Kidney epithelial cell (primary cell): ENCODE results near the gene EHMT2. TPM values are rescaled to one million over a fixed set of nuclear protein-coding genes. Genes with fewer than 3 reads are reported as not detected.
A peak's percentile ranks its signal among the peaks of the same experiment; 100 is the strongest.

ENCODE experiments used
- DNase-seq: peaks from one replicate; pipeline ENCODE4 v3.0.0-alpha.2; 2010; ENCODE audit warnings: low read depth
- H3K27me3 ChIP-seq: 2 replicates; pipeline ENCODE4 v1.6.0; 2011; ENCODE audit warnings: low read length; ENCODE audit not compliant: control insufficient read depth, insufficient read depth
- H3K36me3 ChIP-seq: 2 replicates; pipeline ENCODE4 v1.5.1; 2011; ENCODE audit warnings: low read length; ENCODE audit not compliant: control insufficient read depth, insufficient read depth
- H3K4me3 ChIP-seq: 2 replicates; pipeline ENCODE4 v1.5.1; 2011; ENCODE audit warnings: low read depth, mild to moderate bottlenecking, control low read depth, low read length
- total RNA-seq: library from RNA; depleted of rRNA; stranded (reverse); fragments of >200 nt; gene quantifications from 2 replicates; pipeline ENCODE4 v1.2.3, GENCODE V29; 2015
- TF ChIP-seq, protein P1 (sequence below): IDR thresholded peaks from 2 replicates; pipeline ENCODE4 v1.5.1; 2011; ENCODE audit warnings: mild to moderate bottlenecking, moderate library complexity, low read length, control low read depth, inconsistent platforms; ENCODE audit not compliant: insufficient read depth, poor library complexity, severe bottlenecking

EHMT2 gene
- total RNA-seq, 1 donor from 2014 or later = 59.3 TPM

DNA sequence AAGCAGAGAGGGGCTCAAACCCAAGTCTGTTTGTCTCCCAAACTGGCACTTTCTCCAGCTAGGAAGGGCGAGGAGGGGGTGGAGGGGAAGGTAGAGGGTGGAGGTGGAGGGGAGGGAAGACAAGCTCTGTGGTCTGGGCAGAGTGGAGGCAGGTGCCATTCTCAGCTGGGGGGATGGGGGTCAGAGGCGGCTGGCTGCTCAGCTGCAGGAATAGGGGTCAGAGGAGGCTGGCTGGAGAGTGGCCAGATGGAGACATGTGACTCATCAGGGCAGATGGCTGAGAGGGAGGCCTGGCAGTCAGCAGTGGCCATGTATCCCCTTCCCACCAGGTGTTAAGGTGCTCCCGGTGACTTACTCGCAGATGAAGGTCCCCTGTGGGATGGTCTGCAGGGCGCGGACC is 15.2 kb downstream of the EHMT2 start:
- TF ChIP-seq, protein P1, sequence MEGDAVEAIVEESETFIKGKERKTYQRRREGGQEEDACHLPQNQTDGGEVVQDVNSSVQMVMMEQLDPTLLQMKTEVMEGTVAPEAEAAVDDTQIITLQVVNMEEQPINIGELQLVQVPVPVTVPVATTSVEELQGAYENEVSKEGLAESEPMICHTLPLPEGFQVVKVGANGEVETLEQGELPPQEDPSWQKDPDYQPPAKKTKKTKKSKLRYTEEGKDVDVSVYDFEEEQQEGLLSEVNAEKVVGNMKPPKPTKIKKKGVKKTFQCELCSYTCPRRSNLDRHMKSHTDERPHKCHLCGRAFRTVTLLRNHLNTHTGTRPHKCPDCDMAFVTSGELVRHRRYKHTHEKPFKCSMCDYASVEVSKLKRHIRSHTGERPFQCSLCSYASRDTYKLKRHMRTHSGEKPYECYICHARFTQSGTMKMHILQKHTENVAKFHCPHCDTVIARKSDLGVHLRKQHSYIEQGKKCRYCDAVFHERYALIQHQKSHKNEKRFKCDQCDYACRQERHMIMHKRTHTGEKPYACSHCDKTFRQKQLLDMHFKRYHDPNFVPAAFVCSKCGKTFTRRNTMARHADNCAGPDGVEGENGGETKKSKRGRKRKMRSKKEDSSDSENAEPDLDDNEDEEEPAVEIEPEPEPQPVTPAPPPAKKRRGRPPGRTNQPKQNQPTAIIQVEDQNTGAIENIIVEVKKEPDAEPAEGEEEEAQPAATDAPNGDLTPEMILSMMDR = no peak
- DNase-seq = no peak
- H3K27me3 ChIP-seq = no peaks in the 10 kb centered on the region
- H3K4me3 ChIP-seq = no peak overlapping the region
- peaks cover 7% of the 10 kb centered on the region for H3K36me3 ChIP-seq

DNA sequence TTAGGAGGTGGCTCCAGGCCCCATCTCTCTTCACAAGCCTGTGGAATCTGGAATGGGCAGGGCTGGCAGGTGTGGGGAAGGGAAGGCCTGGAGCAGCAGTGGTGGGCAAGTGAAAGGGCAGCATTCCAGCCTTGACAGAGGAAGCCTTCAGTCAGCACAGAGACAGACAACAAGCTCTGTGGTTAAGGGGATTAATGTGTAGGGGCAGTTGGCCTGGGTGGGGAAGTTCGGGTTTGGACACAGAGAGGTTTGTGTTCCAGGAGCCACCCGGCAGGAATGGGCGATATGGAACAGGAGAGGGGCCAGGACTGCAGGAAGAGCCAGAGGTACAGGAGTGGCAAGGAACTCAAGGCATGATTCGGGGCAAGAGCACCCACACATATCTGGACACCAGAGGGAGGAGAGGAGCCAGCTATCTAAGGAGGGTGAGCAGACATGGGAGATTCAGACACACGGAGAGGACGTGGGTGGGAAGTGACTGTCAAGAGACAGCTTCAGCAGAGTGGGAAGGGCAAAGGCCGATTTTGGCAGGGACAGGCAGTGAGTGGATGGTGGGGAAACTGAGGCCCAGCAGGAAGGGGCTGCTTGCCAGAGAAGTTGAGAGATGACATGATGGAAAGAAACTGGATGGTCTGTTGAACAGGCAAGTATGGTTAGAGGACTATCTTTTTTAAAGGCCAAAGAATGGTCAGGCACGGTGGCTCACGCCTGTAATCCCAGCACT is 16.2 kb downstream of the EHMT2 start:
- peaks cover 5% of the 10 kb centered on the region for H3K36me3 ChIP-seq
- TF ChIP-seq, protein P1 = no peak
- DNase-seq = no peak

DNA sequence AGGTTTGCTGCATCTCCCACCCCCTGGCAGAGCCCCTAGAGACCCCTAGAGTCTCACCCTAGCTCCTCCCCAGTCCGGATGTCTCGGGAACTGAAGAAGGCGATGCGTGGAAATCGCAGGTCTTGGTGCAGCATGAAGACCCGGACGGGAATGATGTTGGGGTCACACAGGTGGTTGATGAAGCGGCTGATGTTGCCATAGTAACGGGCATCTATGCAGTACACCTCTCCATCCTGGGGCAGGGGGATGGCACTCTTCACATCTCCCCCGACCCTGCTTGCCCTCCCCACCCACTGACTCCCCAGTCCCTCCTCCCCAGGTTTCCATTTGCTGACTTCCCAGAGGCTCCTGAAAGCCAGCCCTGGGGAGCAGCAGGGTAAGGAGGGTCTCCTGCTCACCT is 16.9 kb downstream of the EHMT2 start:
- no peaks in the 10 kb centered on the region for H3K27me3 ChIP-seq
- H3K4me3 ChIP-seq = no peak overlapping the region
- peaks cover 5% of the 10 kb centered on the region for H3K36me3 ChIP-seq
- DNase-seq = no peak
- TF ChIP-seq, protein P1 = no peak

More for the DNA sequence above, 16.2 kb downstream of the EHMT2 start:
- Histone ChIP-seq H3K27me3 (no peaks in the 10 kb centered on the region), H3K4me3 (no peak overlapping the region)

DNA sequence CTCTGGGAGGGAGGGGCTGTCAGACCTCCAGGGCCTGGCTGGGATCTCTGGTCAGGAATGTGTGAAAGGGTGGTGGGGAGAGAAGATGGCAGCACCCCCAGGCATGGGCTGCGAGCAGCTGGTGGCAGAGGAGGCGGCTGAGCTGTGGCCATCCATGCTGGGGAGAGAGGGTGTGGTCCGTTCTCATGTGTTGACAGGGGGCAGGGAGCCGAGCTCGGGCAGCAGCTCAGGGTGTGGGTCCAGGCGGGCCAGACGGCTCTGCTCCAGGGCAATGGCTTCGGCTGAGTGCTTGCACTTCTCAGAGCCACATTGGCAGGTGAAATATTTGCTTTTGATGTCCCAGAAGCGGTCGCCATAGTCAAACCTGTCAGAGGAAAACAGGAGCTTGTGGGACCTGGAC is 17.6 kb downstream of the EHMT2 start:
- no peak for DNase-seq
- TF ChIP-seq, protein P1 = no peak
- Histone ChIP-seq H3K36me3 (peaks cover 5% of the 10 kb centered on the region), H3K27me3 (no peaks in the 10 kb centered on the region), H3K4me3 (no peak overlapping the region)

DNA sequence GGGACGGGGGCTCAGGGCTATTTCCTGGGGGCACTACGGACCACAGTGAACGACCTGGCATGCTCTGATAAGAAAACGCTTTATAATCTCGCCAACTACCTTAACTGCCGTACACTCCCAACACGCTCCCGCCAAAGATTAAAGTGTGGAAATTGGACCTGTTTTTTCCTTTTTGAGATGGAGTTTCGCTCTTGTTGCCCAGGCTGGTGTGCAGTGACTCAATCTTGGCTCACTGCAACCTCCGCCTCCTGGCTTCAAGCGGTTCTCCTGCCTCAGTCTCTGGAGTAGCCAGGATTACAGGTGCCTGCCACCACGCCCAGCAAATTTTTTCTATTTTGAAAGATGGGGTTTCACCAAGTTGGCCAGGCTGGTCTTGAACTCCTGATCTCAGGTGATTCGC is 18.4 kb downstream of the EHMT2 start:
- no peak overlapping the region for H3K4me3 ChIP-seq
- no peak for DNase-seq
- H3K36me3 ChIP-seq = peaks cover 5% of the 10 kb centered on the region
- TF ChIP-seq, protein P1 = no peak
- no peaks in the 10 kb centered on the region for H3K27me3 ChIP-seq

DNA sequence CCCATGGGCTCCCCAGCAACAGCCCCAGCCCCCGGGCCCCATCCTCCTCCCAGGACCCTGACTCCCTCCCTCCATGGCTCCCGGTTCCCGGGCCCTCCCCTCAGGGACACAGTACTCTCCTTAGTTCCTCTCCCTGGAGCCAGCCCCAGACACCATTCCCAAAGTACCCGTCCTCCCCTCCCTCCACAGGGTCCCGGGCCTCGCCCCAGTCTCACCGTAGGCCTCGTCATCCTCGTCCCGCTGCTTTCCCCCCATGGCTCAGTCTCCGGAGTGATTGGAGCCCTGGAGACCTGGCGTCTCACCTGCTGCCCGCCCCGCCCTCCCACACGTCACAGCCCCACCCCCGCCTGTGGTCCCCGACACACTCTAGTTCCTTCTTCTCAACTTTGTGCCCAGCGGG is 18.8 kb downstream of the EHMT2 start, which contains the start of gene SLC44A4:
TSS of gene SLC44A4 (minus strand) at position 272 of the 400 bp plus-strand sequence. CDS start at position 255, 17 bp downstream.
- DNase-seq = no peak
- TF ChIP-seq, protein P1 = no peak
- Histone ChIP-seq H3K4me3 (peak within 1 kb of the TSS; percentile 20), H3K36me3 (peaks cover 5% of the 10 kb centered on the region), H3K27me3 (no peaks in the 10 kb centered on the region)
